Mesenteric fat pad (tissue), 1 donor: Measurements from ENCODE around the gene ACSBG1. TPM values are rescaled to one million over a fixed set of nuclear protein-coding genes. Genes with fewer than 3 reads are reported as not detected.
A peak's percentile ranks its signal among the peaks of the same experiment; 100 is the strongest.

Experiments
- DNase-seq: peaks from one replicate; pipeline ENCODE4 v3.0.0-alpha.2; 2020; ENCODE audit warnings: low spot score
- long read RNA-seq: library from polyadenylated mRNA; unstranded; transcript quantifications from one replicate; pipeline ENCODE4 v2.0.0, GENCODE V29; 2020
- total RNA-seq: library from RNA; stranded (reverse); fragmentation: NEBNext Ultra II Directional; extraction: Animal tissue kit (Norgen Biotek cat#: 25700); gene quantifications from one replicate; pipeline ENCODE4 v1.2.1, GENCODE V29; 2021
- donor health status: DM: yes; HTN: yes; CAD: no.

Gene ACSBG1, protein sequence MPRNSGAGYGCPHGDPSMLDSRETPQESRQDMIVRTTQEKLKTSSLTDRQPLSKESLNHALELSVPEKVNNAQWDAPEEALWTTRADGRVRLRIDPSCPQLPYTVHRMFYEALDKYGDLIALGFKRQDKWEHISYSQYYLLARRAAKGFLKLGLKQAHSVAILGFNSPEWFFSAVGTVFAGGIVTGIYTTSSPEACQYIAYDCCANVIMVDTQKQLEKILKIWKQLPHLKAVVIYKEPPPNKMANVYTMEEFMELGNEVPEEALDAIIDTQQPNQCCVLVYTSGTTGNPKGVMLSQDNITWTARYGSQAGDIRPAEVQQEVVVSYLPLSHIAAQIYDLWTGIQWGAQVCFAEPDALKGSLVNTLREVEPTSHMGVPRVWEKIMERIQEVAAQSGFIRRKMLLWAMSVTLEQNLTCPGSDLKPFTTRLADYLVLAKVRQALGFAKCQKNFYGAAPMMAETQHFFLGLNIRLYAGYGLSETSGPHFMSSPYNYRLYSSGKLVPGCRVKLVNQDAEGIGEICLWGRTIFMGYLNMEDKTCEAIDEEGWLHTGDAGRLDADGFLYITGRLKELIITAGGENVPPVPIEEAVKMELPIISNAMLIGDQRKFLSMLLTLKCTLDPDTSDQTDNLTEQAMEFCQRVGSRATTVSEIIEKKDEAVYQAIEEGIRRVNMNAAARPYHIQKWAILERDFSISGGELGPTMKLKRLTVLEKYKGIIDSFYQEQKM
- total RNA-seq: not detected
- long read RNA-seq: 0 reads

GRCh38 chr15:78234515-78235040, at the start of gene ACSBG1:
TSS of gene ACSBG1 (minus strand) at chr15:78234565. CDS start at chr15:78234501, 64 bp downstream.
- peak; percentile 73 for DNase-seq

DNA sequence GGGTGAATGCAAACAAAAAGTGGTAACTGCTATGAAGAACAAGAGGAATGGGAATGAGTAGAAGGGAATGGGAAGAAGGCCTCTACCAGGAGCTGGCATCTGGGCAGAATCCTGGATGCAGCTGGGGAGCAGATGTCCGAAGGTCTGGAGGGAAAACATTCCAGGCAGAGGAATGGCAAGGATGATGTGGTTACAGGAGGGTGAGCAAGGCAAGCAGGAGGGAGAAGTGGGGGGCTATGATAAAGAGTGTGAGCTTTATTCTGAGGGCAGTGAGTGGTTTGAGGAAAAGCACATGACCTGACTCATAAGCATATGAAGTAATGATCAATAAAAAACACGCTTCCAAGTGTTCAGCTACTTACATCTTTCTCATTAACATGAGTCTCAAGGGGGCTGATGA, 48.0 kb upstream of the ACSBG1 start:
- DNase-seq: no peak

GRCh38 chr15:78280319-78281072, 46.1 kb upstream of the ACSBG1 start:
- DNase-seq: no peak

DNA sequence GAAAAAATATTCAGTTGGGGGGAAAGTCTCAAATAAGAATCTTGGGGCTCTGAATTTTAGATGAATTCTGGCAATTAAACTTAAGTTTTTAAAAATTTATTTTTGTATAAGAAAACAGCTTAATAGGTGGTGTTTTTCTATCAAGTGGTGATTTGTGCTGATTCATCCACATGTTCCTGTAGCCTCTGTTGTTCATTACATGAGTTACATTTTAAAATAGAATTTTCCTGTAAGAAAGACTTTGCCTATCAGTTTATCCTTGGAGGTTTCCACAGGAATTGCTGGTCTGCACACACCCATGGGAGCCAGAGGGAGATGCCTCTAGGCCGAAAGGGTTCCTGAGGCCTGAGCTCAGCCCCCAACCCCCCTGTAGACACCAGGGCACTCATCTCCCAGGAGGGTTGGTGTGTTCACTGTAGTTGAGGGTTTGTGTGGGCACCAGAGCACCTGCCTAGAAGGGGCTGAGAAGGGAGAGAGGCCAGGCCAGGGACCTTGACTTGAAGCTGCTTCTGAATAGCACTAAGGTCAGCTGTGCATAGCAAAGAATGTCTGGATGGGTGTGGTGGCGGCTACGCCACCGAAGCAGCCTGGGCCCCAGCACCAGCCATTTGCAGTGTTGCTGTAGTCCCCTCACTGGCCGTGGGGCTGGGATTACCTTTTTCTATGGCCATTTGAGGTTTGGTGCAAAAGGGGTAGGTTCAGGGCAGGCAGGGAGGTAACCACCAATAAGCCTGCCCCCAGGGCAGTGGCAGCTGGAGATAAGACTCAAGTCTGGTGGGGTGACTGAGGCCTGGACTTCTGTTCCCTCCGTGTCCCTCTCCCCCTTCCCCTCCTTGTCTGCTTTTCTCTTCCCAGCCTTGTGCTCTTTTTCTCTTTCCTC, 41.9 kb upstream of the ACSBG1 start:
- no peak for DNase-seq

GRCh38 chr15:78274994-78275393, 40.6 kb upstream of the ACSBG1 start:
- no peak for DNase-seq

DNA sequence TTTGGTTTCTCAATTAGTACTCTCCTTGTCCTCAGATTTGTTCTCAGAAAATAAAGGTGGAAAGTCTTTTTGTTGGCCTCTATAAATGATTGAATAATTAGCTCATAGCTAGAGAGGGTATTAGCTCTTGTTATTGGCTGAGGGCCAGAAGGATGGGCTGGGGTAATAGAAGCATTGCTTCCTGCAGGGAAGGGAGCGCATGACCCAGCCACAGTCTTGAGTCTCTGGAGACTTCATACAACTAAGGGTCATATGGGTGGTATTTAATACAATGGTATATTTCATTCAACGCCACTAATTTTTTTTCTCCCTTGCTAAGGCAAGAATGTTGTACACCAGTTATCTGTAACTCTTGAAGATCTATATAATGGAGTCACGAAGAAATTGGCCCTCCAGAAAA, 38.4 kb upstream of the ACSBG1 start:
- no peak for DNase-seq

- no peak for DNase-seq
Measured at GRCh38 chr15:78272316-78272715, 38.0 kb upstream of the ACSBG1 start.

DNA sequence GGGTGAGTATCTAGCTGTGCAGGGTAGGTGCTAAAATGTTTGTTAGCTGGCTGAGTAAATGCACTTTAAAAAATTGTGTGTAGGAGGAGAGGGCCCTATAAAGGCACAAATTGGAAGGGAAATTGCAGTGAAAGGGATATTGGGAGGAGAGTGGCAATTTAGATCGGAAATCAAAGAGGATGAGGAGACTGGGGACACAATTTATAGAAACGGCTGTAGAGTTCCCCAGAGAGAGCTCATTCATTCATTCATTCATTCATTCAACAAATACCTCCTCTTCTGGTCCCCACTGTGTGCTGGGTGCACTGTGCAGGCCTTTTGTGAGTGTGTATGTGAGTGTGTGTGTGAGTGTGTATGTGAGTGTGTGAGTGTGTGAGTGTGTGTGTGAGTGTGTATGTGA, 32.4 kb upstream of the ACSBG1 start:
- DNase-seq: no peak

GRCh38 chr15:78266229-78266628, 31.9 kb upstream of the ACSBG1 start:
- DNase-seq: no peak

DNA sequence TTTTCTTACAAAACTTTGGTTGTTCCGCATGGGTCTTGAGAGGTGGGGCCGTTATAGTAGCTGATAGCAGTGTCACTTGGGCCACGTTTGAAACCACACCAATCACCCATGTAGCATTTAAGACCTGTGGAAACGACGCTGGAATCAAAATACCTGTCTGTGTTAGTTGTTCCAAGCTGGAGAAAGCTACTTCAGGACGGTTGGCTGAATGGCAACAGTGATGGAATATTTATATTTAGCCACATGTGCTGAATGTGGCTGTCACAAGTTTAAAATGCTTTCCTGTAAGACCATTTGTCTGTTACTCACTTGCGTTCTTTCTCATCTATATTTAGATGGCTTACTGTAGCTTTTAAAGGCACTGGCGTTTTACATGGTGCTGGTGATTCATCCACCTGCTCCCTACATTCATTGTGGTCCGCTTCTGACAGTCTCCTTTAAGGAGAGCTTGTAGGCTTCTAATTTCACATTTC, 31.4 kb upstream of the ACSBG1 start:
- no peak for DNase-seq

GRCh38 chr15:78265137-78265460, 30.7 kb upstream of the ACSBG1 start:
- DNase-seq: no peak

- no peak for DNase-seq
Measured at GRCh38 chr15:78264304-78265136, 30.2 kb upstream of the ACSBG1 start, which contains the start of gene DNAJA4. TSS of gene DNAJA4 (plus strand) at chr15:78264562. CDS start at chr15:78264764, 202 bp downstream.

- no peak for DNase-seq
Measured at GRCh38 chr15:78263907-78264303, 29.5 kb upstream of the ACSBG1 start.

DNA sequence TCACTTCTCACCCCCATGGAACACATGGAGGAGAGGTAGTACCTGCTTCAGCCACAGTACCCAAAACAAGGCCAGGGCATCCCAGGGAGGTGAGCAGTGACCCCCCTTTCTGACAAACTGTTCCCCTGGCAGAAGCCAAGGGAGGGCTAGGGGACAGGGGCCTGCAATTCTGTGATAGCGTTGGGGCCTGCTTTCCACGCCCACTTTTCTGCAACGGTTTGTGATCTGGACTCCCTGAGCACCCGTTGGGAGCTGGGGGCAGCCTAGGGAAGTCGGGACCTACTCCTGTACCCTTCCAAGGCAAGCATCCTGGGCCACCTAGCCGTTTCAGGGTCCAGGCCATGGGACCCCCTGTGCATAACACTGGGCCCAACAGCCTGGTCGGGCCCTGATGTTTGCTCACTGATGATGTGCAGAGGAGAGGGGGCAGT, 29.0 kb upstream of the ACSBG1 start:
- no peak for DNase-seq

GRCh38 chr15:78261062-78261461, 26.7 kb upstream of the ACSBG1 start:
- DNase-seq: no peak

DNA sequence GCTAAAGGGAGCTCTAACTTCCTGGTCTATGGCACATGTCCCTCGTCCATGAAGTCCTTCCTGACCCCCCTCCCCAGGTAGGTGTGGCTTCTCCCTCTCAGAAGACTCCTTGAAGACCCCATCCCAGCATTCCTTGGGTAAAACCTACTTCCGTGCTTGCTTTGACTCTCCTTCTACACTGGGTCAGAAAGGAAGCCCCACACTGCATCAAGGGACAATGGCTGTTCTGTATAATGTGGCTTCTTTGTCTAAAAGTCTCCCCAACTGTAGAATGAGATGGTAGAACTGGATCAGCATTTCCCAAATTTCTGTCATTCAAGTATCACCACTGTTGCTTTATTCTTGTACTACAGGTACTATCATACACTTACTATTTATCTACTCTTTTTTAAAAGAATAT, 26.1 kb upstream of the ACSBG1 start:
- no peak for DNase-seq

DNA sequence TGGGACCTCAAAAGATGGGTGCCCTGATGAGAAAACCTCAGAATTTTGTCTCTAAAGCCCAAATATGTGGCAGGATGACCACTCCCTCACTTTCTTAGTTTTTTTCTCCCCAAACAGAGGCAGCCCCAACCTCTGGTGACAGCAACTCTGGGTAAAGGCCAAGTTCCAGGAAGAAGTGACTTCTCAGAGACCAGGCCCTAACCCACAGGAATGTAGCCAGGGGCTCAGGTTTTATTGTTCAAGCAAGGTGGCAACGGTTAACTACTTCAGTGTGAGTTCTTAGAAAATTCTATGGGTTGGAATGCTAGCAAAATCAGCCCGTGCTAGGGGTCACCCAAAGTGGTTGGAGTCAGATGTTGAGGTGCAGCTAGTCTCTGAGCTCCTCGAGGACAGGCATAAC, 24.9 kb upstream of the ACSBG1 start:
- no peak for DNase-seq

GRCh38 chr15:78257681-78258080, 23.3 kb upstream of the ACSBG1 start:
- no peak for DNase-seq

DNA sequence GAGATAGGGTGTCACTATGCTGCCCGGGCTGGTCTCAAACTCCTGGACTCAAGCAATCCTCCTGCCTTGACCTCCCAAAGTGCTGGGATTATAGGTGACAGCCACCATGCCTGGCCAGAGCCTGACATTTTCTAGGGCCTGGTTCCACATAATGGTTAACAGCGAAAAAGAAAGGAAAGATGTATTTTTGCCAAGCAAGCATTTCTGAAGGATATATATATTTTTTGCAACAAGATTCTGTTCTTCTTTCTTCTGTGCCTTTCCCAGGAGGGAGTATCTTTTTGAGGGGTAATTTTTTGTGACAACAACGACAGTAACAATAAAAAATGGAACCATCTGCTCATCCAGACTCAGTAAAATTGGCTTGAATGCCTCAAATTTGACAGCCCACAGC, 21.7 kb upstream of the ACSBG1 start:
- no peak for DNase-seq
